NCI-H2107 treated with DMSO at 0.1 percent for 48 hours (cell line): Measurements from ENCODE around the gene TCF19.

ENCODE experiments used
- DNase-seq: peaks from one replicate; lab custom pipeline; 2025; ENCODE audit not compliant: unreplicated experiment; lab: John Stamatoyannopoulos, UW

TCF19 gene

GRCh38 chr6:31128093-31128676 lies 30.2 kb upstream of the TCF19 start:
- DNase-seq = no peak

GRCh38 chr6:31129130-31129529 lies 29.3 kb upstream of the TCF19 start:
- no peak for DNase-seq

GRCh38 chr6:31130751-31131150 lies 27.6 kb upstream of the TCF19 start:
- no peak for DNase-seq

DNA sequence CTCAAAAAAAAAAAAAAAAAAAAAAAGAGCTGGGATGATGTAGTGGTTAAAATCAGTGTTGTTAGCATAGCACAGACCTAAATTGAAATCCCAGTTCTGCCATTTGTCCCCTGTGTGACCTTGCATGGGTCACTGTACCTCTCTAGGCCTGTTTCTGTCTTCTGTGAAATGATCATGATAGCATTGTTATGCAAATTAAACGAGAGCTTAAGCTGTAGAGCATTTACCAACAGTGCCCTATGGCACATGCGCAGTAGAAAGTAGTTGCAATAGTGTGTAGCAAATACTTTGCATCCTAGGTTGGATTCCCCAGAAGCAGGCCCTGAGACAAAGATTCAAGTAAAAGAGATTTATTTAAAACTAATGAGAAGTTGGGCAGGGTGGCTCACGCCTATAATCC lies 26.8 kb upstream of the TCF19 start:
- no peak for DNase-seq

- no peak for DNase-seq
These were observed 25.6 kb upstream of the TCF19 start for GRCh38 chr6:31132806-31133205.

DNA sequence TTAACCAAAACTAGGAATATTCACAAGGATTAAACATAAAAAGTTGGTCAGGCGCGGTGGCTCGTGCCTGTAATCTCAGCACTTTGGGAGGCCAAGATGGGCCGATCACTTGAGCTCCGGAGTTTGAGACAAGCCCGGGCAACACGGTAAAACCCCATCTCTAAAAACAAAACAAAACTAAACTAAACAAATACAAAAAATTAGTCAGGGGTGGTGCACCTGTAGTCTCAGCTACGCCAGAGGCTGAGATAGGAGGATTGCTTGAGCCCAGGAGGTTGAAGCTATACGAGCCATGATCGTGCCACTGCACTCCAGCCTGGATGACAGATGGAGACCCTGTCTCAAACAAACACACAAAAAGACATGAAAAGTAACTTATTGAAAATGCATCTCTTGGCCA lies 22.7 kb upstream of the TCF19 start:
- DNase-seq = no peak

DNA sequence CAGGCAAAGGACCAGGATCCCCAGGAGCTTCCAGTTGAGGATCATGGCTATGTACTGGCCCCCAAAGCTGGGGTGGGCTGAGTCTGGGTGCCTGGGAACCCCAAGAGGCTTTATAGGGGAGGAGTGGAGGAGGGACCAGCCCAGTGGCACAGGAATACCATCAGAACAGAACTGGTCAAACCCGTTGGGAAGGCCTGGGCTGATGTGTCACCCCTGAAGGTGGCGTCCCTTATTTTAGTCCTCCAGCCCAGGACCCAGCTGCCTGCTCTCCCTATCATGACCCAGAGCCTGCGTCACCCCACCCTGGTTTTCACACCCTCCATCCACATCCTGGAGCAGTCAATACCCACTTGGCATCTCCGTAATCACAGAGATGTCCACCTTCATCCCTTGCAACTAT lies 19.4 kb upstream of the TCF19 start, which contains the start of gene PSORS1C2:
Gene PSORS1C2 (minus strand): TSS at position 85 of the 400 bp plus-strand sequence. CDS start 40 bp downstream, at position 45.
- DNase-seq = no peak

DNA sequence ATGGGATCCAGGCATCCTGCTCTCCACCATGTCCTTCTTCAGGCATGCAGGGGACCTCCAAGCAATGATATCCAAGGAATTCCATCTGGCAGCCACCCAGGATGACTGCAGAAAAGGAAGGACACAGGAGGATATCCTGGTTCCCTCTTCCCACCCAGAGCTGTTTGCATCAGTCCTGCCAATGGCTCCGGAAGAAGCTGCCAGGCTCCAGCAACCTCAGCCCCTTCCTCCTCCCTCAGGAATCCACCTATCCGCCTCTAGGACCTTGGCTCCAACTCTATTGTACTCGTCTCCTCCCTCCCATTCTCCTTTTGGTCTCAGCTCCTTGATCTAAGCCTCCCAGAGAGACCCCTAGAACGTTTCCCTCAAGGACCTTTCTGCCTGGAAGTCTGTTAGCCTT lies 18.8 kb upstream of the TCF19 start:
- DNase-seq = no peak

- DNase-seq = no peak
These were observed 17.7 kb upstream of the TCF19 start for GRCh38 chr6:31140643-31141042.

- no peak for DNase-seq
These were observed 16.0 kb upstream of the TCF19 start for GRCh38 chr6:31142361-31142761.

DNA sequence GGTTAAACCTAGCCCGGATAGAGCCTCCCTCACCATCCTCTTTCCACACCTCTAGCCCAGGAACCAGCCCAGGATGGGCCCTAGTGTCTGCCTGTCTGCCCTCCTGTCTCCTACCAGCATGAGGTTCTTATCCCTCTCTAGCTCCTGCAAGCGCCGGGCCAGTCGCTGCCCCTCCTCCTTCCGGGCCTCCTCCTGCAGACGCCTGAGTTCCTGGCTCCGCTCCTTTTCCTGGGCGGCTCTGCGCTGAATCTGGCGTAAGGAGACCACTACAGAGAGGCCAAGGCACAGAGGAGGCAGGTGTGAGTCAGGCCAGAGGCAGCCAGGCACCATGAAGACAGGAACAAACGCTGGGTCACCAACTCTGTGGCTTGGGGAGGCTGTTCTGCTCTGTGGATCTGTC lies 15.2 kb upstream of the TCF19 start:
- DNase-seq = no peak

DNA sequence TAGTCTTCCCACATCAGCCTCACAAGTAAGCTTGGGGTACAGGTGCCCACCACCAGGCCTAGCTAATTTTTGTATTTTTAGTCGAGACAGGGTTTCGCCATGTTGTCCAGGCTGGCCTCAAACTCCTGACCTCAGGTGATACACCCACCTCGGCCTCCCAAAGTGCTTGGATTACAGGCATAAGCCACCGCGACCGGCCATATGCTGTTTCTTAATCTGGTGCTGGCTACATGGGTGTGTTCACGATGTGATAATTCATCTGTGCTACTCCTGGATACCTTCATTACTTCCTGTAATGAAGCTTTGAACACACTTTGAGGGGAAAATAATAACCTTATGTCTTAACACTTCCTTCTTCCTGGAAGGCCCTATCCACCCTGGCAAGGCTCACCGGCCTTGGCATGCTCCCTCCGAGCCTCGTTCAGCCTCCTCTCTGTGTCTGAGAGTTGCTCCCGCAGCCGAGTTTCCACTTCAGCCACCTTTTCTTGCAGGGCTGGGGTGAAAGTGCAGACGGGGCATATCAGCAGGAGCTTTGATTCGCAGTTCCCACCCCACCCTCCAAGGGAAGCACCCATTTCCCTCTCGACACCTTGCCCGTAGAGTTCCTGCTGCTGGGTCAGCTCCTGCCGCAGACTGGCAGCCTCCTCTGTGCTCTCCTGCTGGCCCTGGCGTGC lies 14.0 kb upstream of the TCF19 start:
- no peak for DNase-seq

DNA sequence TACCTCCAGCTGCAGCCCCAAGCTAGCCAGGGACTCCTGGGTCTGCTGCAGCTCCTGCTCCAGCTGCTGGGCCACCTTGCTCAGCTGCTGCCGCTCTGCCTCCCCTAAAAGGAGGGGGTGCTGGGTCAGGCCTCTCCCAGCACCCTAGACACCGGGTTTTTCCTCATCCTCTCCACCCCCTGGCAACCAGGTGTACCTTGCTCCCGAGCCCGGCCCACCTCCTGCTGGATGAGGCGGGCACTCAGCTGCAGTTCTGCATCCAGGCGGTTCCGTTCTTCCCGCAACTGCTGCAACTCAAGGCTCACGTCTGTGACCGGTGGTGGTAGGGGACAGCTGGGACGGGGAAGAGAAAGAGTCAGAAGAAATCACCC lies 13.4 kb upstream of the TCF19 start:
- no peak for DNase-seq

DNA sequence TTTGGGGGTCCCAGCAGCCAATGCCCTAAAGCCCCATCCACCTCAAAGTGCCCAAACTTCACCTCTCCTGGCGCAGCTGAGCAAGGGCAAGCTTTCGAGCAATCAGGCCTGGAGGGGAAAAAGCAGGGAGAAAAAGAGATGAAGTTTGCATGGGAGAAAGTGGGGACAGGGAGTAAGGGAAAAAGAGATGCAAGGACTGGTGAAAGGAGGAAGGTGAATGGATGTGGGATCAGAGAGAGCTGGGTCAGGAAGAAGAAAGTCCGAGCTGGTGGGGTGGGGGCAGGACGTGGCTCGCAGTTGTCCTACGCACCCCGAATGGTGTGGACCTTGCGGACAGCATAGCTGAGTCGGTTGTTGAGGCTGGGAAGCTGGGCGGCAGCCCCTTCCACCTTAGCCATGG lies 13.0 kb upstream of the TCF19 start:
- DNase-seq = no peak

- no peak for DNase-seq
These were observed 8.5 kb upstream of the TCF19 start for GRCh38 chr6:31149827-31150447.

GRCh38 chr6:31152781-31153180 lies 5.6 kb upstream of the TCF19 start:
- no peak for DNase-seq

DNA sequence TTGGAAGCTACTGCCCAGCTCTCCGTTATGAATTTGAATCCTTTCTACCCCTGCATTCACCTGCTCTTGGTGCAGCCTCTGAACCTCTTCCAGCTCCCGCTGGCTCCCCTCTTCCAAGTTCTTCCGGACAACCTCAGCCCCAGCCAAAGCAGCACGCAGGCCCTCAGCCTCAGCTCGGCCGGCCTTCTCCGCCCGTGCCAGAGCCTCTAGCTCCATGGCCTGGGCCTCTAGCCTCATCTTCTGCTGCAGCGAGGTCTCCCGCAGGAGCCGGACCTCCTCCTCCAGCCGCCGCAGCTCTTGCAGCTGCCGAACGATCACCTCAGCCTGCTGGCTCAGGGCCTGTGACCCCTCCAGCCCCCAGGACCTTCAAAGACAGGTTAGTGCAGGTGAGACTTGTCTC lies 4.0 kb upstream of the TCF19 start:
- DNase-seq = no peak

DNA sequence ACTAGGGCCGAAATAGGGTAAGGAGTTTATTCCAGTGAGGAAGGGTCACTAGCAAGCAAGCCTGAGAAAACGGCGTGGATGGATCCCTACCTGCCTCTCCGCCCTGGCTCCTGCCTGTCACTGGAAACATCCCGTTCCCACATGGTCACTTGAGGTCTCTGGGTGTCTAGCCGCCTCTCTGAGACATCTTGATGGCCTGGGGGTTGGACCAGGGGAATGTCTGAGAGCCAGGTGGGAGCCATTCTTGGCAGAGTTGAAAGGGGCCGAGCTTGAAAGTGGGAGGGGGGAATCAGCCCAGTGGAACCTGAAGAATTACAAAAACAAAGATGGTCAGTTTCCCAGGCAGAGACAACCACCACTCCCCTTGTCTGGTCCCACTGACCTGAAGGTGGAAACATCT lies 1.7 kb upstream of the TCF19 start:
- DNase-seq = no peak

DNA sequence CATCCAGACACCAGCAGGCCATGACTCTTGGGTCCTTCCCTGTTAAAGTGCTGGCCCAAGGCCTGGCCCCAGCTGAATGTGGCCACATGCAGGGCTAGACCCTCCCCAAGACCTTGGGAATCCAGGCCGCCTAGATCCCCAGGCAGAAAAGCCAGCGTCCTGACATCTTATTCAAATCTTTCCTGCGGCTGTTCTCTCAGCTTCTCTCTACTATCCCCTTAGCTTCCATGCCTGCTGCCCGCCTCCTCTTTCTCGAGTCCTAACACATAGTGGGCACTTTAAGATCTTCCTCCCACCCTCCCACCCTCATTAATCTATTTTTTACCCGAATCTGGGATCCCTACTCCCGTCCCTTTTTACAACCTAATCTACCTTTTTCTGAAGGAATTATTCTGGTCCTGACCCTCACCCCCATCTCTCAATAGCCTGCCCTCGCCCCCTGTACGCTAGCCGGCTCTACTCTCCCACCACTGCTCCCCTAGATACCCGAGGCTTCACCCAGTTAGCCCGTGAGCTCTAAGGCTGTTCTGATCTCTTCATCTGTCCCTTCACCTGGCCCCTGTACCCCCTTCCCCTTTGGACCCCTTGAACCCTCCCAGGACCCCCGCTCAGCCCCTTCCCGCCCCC lies 763 bp upstream of the TCF19 start, which contains the start of gene CCHCR1:
Gene CCHCR1 (minus strand): TSS at position 290 of the 627 bp plus-strand sequence. CDS start 202 bp downstream, at position 88.
- no peak for DNase-seq

GRCh38 chr6:31158863-31159855 lies 770 bp downstream of the TCF19 start:
- no peak for DNase-seq
